Measurements from ENCODE around the gene KCNQ1.

KCNQ1 gene

DNA sequence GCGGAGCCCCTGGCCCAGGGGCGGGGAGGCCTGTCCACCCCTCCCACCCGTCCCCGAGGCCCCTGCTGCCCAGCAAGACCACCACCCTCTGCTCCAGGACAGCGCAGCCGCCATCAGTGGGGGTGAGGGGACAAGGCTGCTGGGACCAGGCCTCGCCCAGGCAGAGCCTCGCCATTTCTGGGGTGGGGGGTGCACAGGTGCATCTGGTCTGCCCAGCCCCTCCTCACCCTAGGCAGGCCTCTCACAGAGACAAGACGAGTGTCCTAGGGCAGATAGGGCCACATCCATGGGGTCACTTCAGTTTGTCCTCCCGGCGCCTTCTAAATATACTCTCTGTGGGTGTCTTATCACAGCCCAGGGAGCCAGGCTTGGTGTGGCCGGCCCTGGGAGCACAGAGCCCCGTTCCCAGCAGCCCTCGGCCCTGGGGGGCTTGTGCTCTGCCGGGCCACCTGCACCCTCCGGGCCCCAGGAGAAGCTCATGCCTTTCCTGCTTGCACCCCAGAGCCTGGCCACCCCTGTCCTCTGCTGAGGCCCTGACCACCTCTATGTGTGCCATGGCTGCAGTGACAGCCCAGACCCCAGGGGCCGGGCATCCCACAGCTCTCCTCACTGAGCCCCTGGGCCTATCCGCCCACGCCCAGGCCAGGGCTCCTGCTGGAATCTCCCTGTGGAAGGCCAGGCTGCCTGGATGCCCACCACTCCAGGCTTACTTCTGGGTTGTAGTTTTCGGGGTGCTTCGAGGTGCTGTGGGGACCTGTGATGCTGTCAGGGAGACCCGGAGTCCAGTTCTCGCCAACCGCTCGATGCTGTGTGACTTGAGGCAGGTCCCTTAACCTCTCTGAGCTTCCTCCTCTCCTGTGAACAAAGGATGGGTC is 70.8 kb downstream of the KCNQ1 start:
- DNase-seq, result no peak

DNA sequence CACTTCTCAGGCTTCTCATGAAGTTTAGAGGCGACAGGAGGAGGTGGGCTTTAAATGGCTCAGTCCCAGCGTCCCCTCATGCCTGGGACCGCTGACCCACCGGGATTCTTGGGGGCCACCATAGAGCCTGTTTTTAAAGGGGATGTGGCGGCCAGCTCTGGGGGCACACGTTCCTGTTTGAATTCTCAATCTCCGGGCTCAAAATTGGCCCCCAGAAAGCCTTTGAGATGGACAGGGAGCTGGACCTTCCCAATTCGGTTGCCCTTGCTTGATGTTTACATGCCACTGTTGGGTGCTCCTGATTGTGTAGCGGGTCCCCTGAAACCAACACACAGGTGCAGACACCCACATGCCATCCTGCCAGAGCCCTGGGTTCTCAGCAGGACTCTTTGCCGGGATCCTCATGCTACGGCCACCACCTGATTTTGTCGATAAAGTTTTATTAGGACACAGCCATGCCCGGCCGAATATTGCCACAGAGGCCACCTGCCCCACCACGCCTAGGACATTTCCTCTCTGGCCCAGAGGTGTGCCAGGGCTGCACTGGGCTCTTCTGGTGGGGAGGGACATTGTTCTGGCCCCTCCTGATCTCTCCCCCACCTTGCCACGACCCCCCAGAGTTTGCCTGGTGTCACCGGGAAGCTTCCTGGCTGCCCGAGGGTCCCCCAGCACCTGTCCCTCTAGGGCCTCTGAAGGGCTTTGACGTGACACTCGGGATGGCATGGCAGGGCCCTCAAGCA is 71.6 kb downstream of the KCNQ1 start:
- no peak for DNase-seq

DNA sequence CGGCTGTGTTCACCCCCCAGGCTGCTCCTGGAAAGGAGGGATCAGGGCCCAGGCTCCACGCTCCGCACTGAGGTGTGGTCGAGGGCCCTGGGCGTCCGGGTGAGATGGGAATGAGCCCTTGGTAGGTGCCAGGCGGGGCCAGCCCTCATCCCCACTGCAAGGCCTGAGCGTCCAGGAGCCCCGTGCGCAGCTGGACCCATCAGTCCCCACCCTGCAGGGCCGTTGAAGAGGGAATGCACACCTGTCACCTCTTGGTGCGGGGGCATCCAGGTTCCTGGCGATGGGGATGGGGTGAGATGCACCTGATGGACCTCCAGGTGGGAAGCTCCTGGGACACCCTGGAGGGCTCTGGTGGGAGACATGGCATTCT is 72.2 kb downstream of the KCNQ1 start:
- DNase-seq, result no peak

GRCh38 chr11:2517386-2518064 is 72.7 kb downstream of the KCNQ1 start:
- DNase-seq, result no peak

- DNase-seq, result no peak
These were observed 73.5 kb downstream of the KCNQ1 start for GRCh38 chr11:2518111-2518982.

GRCh38 chr11:2518983-2519340 is 74.2 kb downstream of the KCNQ1 start:
- no peak for DNase-seq

- DNase-seq, result no peak
These were observed 74.7 kb downstream of the KCNQ1 start for GRCh38 chr11:2519517-2519861.

DNA sequence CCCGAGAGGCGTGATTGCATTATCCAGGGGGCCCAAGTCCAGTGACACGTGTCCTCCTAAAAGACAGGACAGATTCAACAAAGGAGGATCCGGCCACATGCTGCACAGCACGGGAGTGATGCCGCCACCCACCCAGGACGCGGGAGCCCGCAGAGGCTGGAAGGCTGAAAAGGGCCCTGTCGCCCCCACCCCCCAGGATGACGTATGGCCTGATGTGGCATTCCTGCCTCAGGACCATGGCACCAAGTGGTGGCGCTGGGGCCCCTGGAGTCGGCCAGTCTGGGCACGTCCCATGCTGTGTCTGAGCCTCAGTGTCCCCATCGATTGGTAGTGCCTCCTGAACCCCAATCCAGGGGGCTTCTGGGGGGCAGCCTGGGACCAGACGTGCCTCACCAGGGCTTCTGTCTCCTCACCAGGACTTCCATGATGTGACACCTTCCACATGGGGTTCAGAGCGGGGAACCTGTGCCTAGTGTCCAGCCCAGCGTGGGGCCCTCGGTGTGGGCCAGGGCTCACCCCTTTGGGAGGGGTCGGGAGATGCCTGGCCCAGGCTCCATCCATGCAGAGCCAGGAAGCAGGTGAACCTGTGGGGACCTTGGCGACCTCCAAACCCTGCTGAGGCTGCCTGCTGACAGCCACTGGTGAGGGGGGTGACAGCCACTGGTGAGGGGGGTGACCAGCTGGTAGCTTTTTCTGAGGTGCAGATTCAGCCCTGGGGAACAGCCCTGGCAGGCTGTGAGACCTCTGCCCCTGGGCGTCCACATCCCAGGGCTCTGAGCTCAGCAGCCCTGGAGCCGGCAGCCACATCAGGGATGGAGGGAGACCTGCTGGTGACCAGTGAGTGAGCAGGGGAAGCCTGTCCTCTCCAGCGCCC is 75.3 kb downstream of the KCNQ1 start:
- DNase-seq, result no peak

DNA sequence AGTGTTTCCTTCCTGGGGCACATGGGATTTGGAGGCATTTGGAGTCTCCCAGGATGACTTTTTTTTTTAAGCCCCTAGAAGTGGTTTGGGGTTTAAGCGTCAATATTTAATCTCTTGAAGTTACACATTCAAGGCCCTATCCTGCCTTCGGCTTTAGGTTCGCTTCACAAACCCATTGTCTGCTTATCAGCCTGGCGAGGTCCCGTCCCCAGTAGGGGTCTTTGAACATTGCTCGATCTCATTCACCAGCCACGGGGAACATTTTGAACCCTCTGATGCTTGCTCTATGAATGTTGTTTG is 75.9 kb downstream of the KCNQ1 start:
- no peak for DNase-seq

DNA sequence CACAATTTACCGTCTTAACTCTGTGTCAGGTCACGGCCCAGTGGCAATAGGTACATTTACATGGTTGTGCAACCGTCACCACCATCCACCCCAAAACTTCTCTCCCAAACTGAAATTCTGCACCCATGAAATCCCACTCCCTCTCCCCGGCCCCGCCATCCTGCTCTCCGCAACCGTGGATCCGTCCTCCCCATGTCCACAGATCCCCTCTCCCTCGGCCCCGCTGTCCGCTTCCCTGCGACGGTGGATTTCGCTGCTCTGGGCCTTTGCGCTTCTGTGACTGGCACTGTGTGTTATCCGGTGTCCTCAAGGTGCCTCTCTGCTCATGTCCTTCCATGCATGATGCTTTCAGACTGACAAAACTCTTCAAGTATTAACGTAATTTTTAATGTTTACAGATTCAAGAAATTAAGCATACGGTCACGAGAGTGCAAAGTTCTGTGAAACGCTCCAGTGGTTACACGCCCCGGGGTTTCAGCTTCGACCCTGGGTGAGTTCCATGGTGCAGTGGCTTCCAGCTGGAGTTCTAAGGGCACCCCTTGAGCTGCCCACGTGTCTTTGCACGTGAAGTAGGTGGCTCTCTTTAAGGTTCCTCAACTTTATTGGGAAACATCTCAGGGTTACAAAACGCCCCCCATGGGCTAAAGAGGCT is 76.4 kb downstream of the KCNQ1 start:
- no peak for DNase-seq

DNA sequence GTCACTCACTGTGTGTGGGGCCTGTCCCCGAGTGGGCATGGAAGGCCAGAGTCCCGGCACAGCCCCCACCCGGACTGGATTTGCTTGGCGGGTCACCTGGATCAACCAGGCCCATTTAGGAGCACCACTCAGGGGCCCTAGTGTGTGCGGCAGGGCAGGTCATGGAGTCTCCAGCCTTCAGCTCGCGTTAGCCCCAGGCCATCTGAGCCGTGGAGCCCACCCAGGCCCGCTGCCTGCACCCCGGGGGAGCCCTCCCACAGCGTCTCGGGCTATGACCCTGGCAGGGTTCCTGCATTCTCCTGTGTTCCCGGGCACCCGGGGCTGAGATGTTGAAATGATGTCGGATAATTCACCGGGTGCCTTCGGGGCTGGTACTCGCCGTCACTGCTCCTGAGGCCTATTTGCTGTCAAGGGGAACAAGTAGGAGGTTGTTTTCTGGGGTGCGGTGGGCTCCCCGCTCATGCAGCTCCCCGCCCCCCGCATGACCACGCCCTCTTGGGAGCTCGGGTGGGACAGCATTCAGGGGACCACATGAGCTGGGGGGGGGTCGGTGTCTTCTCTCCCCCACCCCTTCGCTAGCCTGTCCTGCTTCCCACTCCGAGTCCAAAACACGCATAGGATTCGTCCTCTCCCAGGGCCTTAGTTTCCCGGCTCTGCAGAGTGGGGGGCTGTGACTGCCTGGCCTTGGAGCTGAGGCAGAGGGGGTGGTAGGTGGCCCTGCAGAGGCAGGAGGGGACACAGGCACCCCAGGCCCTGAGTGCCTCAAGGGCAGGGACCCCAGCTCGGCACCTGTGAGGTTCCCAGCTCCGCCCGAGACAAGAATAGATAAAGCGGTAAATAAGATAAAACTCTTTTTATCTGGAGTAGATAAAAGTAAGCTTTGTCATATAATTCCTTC is 77.2 kb downstream of the KCNQ1 start:
- DNase-seq, result no peak

DNA sequence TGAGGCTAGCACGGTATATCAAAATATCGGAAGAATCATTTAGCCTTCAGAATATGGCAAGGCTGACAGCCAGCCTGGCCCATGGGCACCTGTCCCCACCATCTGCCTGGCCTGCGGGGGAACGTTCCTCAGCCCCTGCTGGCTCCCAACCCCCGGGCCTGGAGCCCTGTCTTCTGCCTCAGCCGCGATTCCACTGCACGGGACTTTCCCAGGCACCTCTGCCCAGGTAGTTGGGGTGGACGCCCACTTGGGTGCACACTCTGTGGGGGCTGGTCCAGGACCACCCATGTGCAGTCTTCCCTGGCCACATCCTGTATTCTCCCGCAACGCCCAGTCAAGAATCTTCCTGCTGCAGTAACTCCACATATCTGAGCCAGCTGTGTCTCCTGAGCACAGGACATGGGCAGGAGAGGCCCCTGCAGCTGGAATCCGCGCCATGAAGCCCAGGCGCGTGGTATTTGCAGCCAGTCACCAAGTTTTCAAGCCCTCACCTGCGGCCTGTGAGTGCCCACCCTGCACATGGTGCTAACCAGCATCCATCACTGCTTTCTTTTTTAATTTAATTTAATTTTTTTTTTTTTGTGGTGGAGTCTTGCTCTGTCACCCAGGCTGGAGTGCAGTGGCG is 77.9 kb downstream of the KCNQ1 start:
- no peak for DNase-seq

DNA sequence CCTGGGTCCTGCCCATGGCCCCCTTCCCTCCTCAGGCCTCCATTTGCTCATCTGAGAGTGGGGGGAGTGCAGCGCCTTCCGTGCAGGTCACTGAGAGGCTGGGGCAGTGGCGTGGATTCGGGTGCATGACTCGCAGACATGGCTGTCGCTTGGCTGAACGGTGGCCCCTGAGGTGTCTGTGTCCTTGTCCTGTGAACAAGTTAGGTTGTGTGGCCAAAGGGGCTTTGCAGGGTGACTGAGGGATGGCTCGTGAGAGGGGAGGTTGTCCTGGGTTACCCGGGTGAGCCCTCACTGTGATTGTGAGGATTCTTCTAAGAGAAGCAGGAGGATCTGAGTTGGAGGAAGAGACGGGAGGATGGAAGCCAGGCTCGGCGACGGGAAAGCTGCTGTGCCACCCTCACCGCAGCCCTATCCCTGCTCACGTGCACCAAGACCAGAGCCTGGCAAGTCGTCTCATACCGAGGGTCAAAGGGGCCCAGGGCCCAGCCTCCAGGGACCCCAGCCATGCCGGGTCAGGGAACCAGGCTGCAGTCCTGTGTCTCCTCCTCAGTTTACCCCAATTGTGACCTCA is 79.1 kb downstream of the KCNQ1 start:
- DNase-seq, result no peak

- DNase-seq, result no peak
These were observed 79.8 kb downstream of the KCNQ1 start for GRCh38 chr11:2524446-2525165.

GRCh38 chr11:2525166-2525861 is 80.5 kb downstream of the KCNQ1 start:
- DNase-seq, result no peak

GRCh38 chr11:2525941-2526807 is 81.4 kb downstream of the KCNQ1 start:
- no peak for DNase-seq

GRCh38 chr11:2526808-2527381 is 82.1 kb downstream of the KCNQ1 start:
- DNase-seq, result no peak

Measured in effector CD8-positive, alpha-beta T cell (primary cell).